HUDEP-2 (cell line): ENCODE data around the gene ZBTB7C.

ENCODE experiments used
- DNase-seq, 76 experiments: peaks; one replicate each; lab custom pipeline; 2025; ENCODE audit not compliant: unreplicated experiment in 76 of 76; lab: John Stamatoyannopoulos, UW

ZBTB7C gene

GRCh38 chr18:48018851-48019250 lies 390.3 kb downstream of the ZBTB7C start:
- no peak for DNase-seq

GRCh38 chr18:48017635-48018034 lies 391.5 kb downstream of the ZBTB7C start:
- no peak for DNase-seq

GRCh38 chr18:48013162-48013561 lies 396.0 kb downstream of the ZBTB7C start:
- DNase-seq, result no peak

- no peak for DNase-seq
These were observed 397.2 kb downstream of the ZBTB7C start for GRCh38 chr18:48011926-48012465.

- DNase-seq, result no peak
These were observed 398.9 kb downstream of the ZBTB7C start for GRCh38 chr18:48010264-48010663.

- DNase-seq, result no peak
These were observed 400.0 kb downstream of the ZBTB7C start for GRCh38 chr18:48009116-48009745.

- DNase-seq, result peak in 40 of 76 experiments; percentile 1 to 65 (median 42)
These were observed 401.1 kb downstream of the ZBTB7C start for GRCh38 chr18:48007955-48008701.

GRCh38 chr18:48007381-48007780 lies 401.8 kb downstream of the ZBTB7C start:
- DNase-seq, result no peak

GRCh38 chr18:48006415-48007175 lies 402.6 kb downstream of the ZBTB7C start:
- DNase-seq, result no peak

GRCh38 chr18:48004577-48004976 lies 404.6 kb downstream of the ZBTB7C start:
- no peak for DNase-seq

GRCh38 chr18:48003426-48004349 lies 405.5 kb downstream of the ZBTB7C start:
- no peak for DNase-seq

GRCh38 chr18:48002933-48003365 lies 406.2 kb downstream of the ZBTB7C start:
- no peak for DNase-seq

- DNase-seq, result no peak
These were observed 408.5 kb downstream of the ZBTB7C start for GRCh38 chr18:48000701-48001100.

- peak in 1 of 76 experiments; percentile 14 for DNase-seq
These were observed 409.4 kb downstream of the ZBTB7C start for GRCh38 chr18:47999801-48000248.

GRCh38 chr18:47997338-47997780 lies 411.8 kb downstream of the ZBTB7C start:
- DNase-seq, result peak in 44 of 76 experiments; percentile 1 to 62 (median 20)

GRCh38 chr18:47996091-47996541 lies 413.1 kb downstream of the ZBTB7C start:
- no peak for DNase-seq

GRCh38 chr18:47995654-47996053 lies 413.5 kb downstream of the ZBTB7C start:
- no peak for DNase-seq

GRCh38 chr18:47993409-47993808 lies 415.8 kb downstream of the ZBTB7C start:
- DNase-seq, result no peak

GRCh38 chr18:47992976-47993375 lies 416.2 kb downstream of the ZBTB7C start:
- no peak for DNase-seq

- no peak for DNase-seq
These were observed 416.9 kb downstream of the ZBTB7C start for GRCh38 chr18:47992266-47992665.
